Common myeloid progenitor, CD34-positive (primary cell): Measurements from ENCODE around the gene VEGFC.

Experiments used
- CTCF ChIA-PET: fragments of 350-600 bp; sonication (Branson Sonifier 250); formaldehyde crosslinking; loops from one replicate; lab custom pipeline; 2021; ENCODE audit warnings: antibody characterized with exemption; lab: Charles Lee
- POLR2A ChIA-PET: fragments of 350-600 bp; sonication (Branson Sonifier 250); formaldehyde crosslinking; loops from one replicate; lab custom pipeline; 2021; ENCODE audit warnings: antibody characterized with exemption; lab: Charles Lee
- DNase-seq, 3 donors: peaks; one replicate each; pipeline versions ENCODE4 v3.0.0 to v3.0.0-alpha.2; 2013
- H3K27ac ChIP-seq, 2 experiments: 1 replicate in 1 of 2; 2 replicates in 1 of 2; pipeline ENCODE4 v1.7.0; 2013; ENCODE audit warnings: inconsistent platforms in 2 of 2, low read length in 2 of 2, mild to moderate bottlenecking in 2 of 2, low read depth in 1 of 2, moderate library complexity in 1 of 2; ENCODE audit not compliant: severe bottlenecking in 2 of 2, insufficient read depth in 1 of 2, poor library complexity in 1 of 2
- H3K27me3 ChIP-seq, 5 experiments: replicated peaks in 2 of 5; 1 replicate in 3 of 5; 2 replicates in 2 of 5; pipeline versions ENCODE4 v1.6.1 to v1.7.0; 2013; ENCODE audit warnings: low read length in 4 of 5, mild to moderate bottlenecking in 2 of 5, moderate library complexity in 2 of 5, inconsistent platforms in 1 of 5; ENCODE audit not compliant: insufficient read depth in 5 of 5, control insufficient read depth in 4 of 5
- H3K36me3 ChIP-seq, 4 experiments: 1 replicate in 2 of 4; 2 replicates in 2 of 4; pipeline versions ENCODE4 v1.6.1 to v1.7.0; 2013; ENCODE audit warnings: low read length in 3 of 4, control low read depth in 1 of 4, mild to moderate bottlenecking in 1 of 4; ENCODE audit not compliant: control insufficient read depth in 4 of 4, insufficient read depth in 4 of 4
- H3K4me1 ChIP-seq, 4 experiments: 1 replicate in 3 of 4; 2 replicates in 1 of 4; pipeline versions ENCODE4 v1.6.1 to v1.7.1; 2013; ENCODE audit warnings: low read length in 3 of 4, mild to moderate bottlenecking in 3 of 4, control low read depth in 1 of 4, inconsistent platforms in 1 of 4, moderate library complexity in 1 of 4; ENCODE audit not compliant: control insufficient read depth in 4 of 4, insufficient read depth in 4 of 4; ENCODE audit errors: control extremely low read depth in 1 of 4
- H3K4me3 ChIP-seq, 7 experiments: 1 replicate in 4 of 7; 2 replicates in 3 of 7; pipeline versions ENCODE4 v1.5.1 to v1.7.0; 2013; ENCODE audit warnings: mild to moderate bottlenecking in 7 of 7, low read length in 6 of 7, moderate library complexity in 6 of 7, inconsistent platforms in 2 of 7, low read depth in 2 of 7, control low read depth in 1 of 7; ENCODE audit not compliant: insufficient read depth in 4 of 7, control insufficient read depth in 1 of 7; ENCODE audit errors: extremely low read depth in 1 of 7
- H3K9me3 ChIP-seq, 5 experiments: 1 replicate in 4 of 5; 2 replicates in 1 of 5; pipeline versions ENCODE4 v1.6.1 to v1.7.1; 2013; ENCODE audit warnings: low read length in 4 of 5, mild to moderate bottlenecking in 2 of 5, inconsistent platforms in 1 of 5, low read depth in 1 of 5, moderate library complexity in 1 of 5; ENCODE audit not compliant: control insufficient read depth in 4 of 5, insufficient read depth in 2 of 5; ENCODE audit errors: control extremely low read depth in 1 of 5
- WGBS: methylation state at CpG from one replicate; pipeline ENCODE4 v1.1.5; 2013; ENCODE audit not compliant: insufficient coverage; 5-methylcytosine and 5-hydroxymethylcytosine counted together

Gene VEGFC

DNA sequence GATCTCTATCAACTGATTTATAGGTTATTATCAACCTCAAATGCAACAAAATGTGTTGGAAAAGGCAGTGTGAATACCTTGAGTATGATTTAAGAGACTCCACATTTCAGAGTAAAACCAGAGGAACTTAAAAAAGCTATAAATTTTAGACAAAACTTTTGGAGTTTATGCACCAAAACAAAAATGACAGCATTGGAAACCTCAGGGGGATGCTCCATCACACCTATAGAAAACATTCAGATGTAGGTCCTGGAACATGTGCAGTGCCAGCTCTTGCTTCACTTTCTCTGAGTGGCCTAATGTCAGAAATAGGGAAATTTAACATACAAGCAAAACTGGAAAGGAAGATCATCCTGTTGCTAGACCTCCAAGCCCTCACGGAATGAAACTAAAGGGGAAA is 5.8 kb upstream of the VEGFC start:
- Histone ChIP-seq H3K27me3 (peaks cover 3 to 12% (median 5%) of the 10 kb centered on the region in 5 experiments), H3K4me1 (no peaks in the 10 kb centered on the region), H3K27ac (no peak overlapping the region), H3K36me3 (no peaks in the 10 kb centered on the region), H3K9me3 (no peaks in the 10 kb centered on the region), H3K4me3 (no peak overlapping the region)
- no peak for DNase-seq
- WGBS = no CpG with 5 or more reads among the region's 1 CpG
- ChIA-PET CTCF (interaction anchor here (1.1 kb wide), 2 partner anchors 10 to 13 kb away, joined by 3 read pairs; no protein-coding TSS in a partner anchor), POLR2A (no interaction called here)

DNA sequence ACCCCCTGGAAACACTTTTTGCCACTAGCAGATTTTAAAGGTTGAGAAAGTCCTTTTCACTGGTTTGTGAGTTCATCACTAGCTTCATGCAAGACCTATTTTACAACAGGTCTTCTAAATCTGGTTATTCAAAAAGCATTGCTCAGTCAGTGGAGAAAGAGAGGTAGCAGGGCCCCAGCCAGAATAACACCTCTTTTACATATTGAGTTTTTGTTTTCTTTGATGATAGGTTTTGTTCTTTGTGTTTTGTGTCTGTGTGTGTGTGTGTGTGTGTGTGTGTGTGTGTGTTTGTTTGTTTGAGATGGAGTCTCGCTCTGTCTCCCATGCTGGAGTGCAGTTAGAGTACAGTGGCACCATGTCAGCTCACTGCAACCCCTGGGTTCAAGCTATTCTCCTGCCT is 2.7 kb upstream of the VEGFC start:
- no peak overlapping the region for H3K4me3 ChIP-seq
- no CpG with 5 or more reads among the region's 1 CpG for WGBS
- no peak for DNase-seq
- H3K4me1 ChIP-seq = peaks cover 0 to 14% (median 6%) of the 10 kb centered on the region in 4 experiments
- no peaks in the 10 kb centered on the region for H3K36me3 ChIP-seq
- POLR2A ChIA-PET = no interaction called here
- H3K27ac ChIP-seq = no peak overlapping the region
- no peaks in the 10 kb centered on the region for H3K9me3 ChIP-seq
- CTCF ChIA-PET = interaction anchor here (0.8 to 1.5 kb wide), 3 partner anchors 9 to 39 kb away, joined by 3 read pairs; no protein-coding TSS in a partner anchor
- H3K27me3 ChIP-seq = peaks cover 11 to 27% (median 22%) of the 10 kb centered on the region in 5 experiments

GRCh38 chr4:176794651-176795050 is 1.9 kb upstream of the VEGFC start:
- no peaks in the 10 kb centered on the region for H3K9me3 ChIP-seq
- no peaks in the 10 kb centered on the region for H3K36me3 ChIP-seq
- no peak overlapping the region for H3K27ac ChIP-seq
- DNase-seq = no peak
- H3K4me3 ChIP-seq = no peak overlapping the region
- POLR2A ChIA-PET = no interaction called here
- H3K27me3 ChIP-seq = peaks cover 11 to 30% (median 22%) of the 10 kb centered on the region in 5 experiments
- WGBS = no CpG with 5 or more reads among the region's 1 CpG
- CTCF ChIA-PET = interaction anchor here (0.8 to 1.5 kb wide), 2 partner anchors 9 to 12 kb away, joined by 3 read pairs; no protein-coding TSS in a partner anchor
- H3K4me1 ChIP-seq = peaks cover 0 to 14% (median 6%) of the 10 kb centered on the region in 4 experiments

DNA sequence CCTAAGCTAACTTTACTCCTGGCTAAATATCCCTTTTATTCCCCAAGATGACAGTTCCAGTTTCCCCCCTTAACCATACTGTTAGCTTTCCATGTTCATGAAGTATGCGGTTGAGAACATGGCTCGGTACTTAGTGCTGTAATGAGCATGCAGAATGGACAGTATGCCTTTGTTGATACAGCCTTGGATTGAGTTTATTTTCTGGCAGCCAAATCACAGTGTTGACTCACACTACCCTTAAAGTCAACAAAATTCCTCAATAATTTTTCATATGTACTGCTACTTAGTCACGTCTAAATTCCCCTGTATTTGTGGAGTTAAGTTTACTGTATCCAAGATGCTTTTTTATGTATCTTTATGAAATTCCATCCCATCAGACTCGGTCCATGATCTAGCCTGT is 1.4 kb upstream of the VEGFC start:
- ChIA-PET CTCF (interaction anchor here (0.8 to 1.8 kb wide), 3 partner anchors 8 to 253 kb away, joined by 3 to 7 read pairs (median 4); no protein-coding TSS in a partner anchor), POLR2A (no interaction called here)
- H3K36me3 ChIP-seq = no peaks in the 10 kb centered on the region
- peaks cover 0 to 14% (median 6%) of the 10 kb centered on the region in 4 experiments for H3K4me1 ChIP-seq
- DNase-seq = no peak
- H3K27ac ChIP-seq = no peak overlapping the region
- no peak overlapping the region for H3K4me3 ChIP-seq
- peaks cover 11 to 30% (median 22%) of the 10 kb centered on the region in 5 experiments for H3K27me3 ChIP-seq
- no peaks in the 10 kb centered on the region for H3K9me3 ChIP-seq
- WGBS = no CpG with 5 or more reads among the region's 4 CpGs

DNA sequence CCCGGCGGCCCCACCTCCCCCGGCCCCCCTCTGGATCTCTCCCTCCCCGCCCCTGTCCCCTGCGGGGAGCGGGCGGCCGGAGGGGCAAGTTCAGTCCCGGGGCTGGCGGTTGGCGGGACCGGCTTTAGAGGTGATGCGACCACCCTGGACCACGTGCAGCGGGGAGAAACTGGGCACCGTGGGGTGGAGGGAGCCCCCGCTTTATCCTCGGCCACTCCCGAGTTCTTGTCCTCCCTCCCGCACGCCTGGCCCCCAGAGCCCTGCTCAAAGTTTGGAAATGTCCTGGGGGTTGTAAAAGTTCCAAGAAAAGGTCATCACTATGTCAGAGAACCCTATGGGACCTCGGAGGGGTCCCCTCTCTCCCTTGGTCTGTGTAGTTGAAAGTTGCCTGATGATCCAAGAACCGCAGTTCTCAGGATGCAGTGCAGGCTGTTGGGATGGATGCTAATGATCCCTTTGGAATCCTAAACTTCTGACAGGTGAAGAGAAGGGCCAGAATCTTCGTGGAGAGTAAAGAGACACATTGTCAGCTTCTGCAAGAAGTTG is 411 bp upstream of the VEGFC start:
- WGBS = 12% methylated on average over 15 of the region's 24 CpGs
- Histone ChIP-seq H3K4me1 (peaks cover 0 to 14% (median 6%) of the 10 kb centered on the region in 4 experiments), H3K9me3 (no peaks in the 10 kb centered on the region), H3K4me3 (peak overlapping the region in 2 of 7 experiments; percentile 51 to 63), H3K27ac (no peak overlapping the region), H3K36me3 (no peaks in the 10 kb centered on the region), H3K27me3 (peaks cover 11 to 30% (median 22%) of the 10 kb centered on the region in 5 experiments)
- ChIA-PET POLR2A (no interaction called here), CTCF (interaction anchor here (0.8 to 2.0 kb wide), 4 partner anchors 9 to 741 kb away, joined by 3 to 13 read pairs (median 6); no protein-coding TSS in a partner anchor)
- peak in 1 of 3 donors; percentile 5 for DNase-seq

DNA sequence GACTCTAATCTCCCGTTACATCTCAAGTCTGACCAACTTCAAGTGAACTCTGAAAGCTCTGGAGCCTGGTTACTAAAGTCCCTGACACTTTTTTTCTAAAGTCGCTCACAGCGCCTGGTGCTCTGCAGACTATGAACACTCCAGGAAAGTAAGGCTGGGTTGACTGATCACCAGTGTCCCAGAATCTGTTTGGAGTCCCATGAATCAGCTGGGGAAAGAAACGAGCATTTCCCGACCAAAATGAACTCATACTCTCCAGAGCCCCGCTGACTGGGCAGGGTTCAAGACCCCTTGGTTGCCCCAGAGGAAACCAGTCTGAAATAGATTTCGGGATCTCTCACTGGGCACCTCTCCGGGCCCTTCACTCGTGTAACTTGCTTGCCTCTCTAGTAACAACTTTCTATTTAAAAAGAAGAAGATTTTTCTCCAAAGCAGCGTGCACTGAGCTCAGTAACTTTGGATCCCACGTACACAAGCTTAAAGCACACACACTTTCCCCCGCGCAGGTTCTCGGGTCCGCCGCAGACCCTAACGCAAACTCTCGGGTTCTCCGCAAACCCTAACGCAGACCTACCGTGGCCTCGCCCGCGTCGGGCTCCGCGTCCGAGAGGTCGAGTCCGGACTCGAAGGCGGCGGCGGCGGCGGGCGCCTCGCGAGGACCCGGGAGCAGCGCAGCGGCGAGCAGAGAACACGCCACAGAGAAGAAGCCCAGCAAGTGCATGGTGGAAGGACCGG is 964 bp downstream of the VEGFC start:
- POLR2A ChIA-PET = interaction anchor here (0.7 kb wide), 1 partner anchor 12 kb away, joined by 3 read pairs; no protein-coding TSS in a partner anchor

More for the DNA sequence above, 964 bp downstream of the VEGFC start:
- CTCF ChIA-PET = interaction anchor here (1.0 to 2.0 kb wide), 3 partner anchors 112 to 740 kb away, joined by 3 to 13 read pairs (median 3); no protein-coding TSS in a partner anchor
- no peaks in the 10 kb centered on the region for H3K36me3 ChIP-seq
- 4% methylated on average over 29 of the region's 45 CpGs for WGBS
- H3K27ac ChIP-seq = no peak overlapping the region
- H3K9me3 ChIP-seq = no peaks in the 10 kb centered on the region
- peak overlapping the region; percentile 41 to 76 (median 59) for H3K4me3 ChIP-seq
- peak in 2 of 3 donors; percentile 25 to 48 for DNase-seq
- peaks cover 0 to 14% (median 6%) of the 10 kb centered on the region in 4 experiments for H3K4me1 ChIP-seq
- peaks cover 8 to 30% (median 23%) of the 10 kb centered on the region in 5 experiments for H3K27me3 ChIP-seq
